ENCODE results near the gene UFSP1.

UFSP1 gene

DNA sequence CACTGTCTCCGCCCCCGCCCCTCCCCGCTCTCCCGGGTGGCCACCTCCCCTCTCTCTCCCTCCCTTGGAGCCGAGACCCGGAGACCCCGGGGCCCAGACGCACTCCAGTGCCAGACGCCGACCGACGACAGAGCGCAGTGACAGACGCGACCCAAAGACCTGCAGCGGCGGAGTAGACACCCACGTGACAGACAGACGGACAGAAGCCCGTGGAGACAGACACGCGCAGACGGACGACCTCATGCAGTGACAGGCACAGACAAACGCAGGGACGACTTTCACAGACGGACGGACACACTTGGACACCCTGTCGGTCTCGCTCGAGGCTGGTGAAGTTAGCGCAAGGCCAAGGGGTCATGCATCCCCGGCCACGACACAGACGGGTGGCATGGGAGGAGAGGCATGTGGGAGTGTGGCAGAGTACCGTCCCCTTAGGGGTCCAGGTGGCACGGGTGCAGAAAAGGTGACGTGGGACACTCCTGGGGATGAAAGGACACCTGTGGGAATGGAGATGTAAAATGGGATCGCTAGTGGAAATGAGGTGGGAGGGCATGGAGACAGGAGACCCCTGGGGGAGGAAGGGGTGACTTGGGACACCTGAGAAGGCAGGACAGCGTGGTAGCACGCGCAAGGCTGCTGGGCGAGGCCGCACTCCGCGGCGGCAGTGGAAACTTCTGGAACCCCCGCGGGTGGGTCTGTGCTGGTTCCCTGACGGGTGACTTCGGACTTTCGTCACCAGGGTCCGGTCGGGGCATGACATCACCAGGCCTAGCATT, 6.6 kb upstream of the UFSP1 start:
- no peak overlapping the region for H4K8ac ChIP-seq (ENCODE audit: low read depth, low read length)
- H4K12ac ChIP-seq (ENCODE audit: low read depth, low read length): no peak overlapping the region
- H3K79me2 ChIP-seq (ENCODE audit: control insufficient read depth, insufficient read depth, low read length, poor library complexity): peaks cover under 1% of the 10 kb centered on the region
- H2BK120ac ChIP-seq (ENCODE audit: insufficient read depth, low read length, poor library complexity): no peak overlapping the region
- no peak overlapping the region for H3K4ac ChIP-seq (ENCODE audit: low read depth, low read length)
- no peak overlapping the region for H3K27ac ChIP-seq (ENCODE audit: low read depth, low read length)
- H3K23ac ChIP-seq (ENCODE audit: low read length): no peak overlapping the region
- H3K27me3 ChIP-seq (ENCODE audit: insufficient read depth, low read length): peaks cover 9% of the 10 kb centered on the region
- H3K14ac ChIP-seq (ENCODE audit: low read length): no peak overlapping the region
- H3K9ac ChIP-seq (ENCODE audit: low read length): no peak overlapping the region
- H3K36me3 ChIP-seq (ENCODE audit: control insufficient read depth in 1 of 2, insufficient read depth in 2 of 2, low read length in 2 of 2): peaks cover 10 to 13% of the 10 kb centered on the region in 2 experiments
- WGBS (ENCODE audit: extremely low coverage, insufficient coverage, insufficient read length): no CpG with 5 or more reads among the region's 54 CpGs
- no peak overlapping the region for H2AFZ ChIP-seq (ENCODE audit: insufficient read depth, low read length, poor library complexity)
- peak overlapping the region; percentile 52 for H3K4me3 ChIP-seq (ENCODE audit: low read depth, low read length)
- H2AK5ac ChIP-seq (ENCODE audit: low read length): no peak overlapping the region
- H2BK12ac ChIP-seq (ENCODE audit: low read length): no peak overlapping the region
- H2BK5ac ChIP-seq (ENCODE audit: low read depth, low read length, poor library complexity): no peak overlapping the region
- H3K9me3 ChIP-seq (ENCODE audit: insufficient read depth, low read depth, low read length): no peaks in the 10 kb centered on the region
- peaks cover 21 to 35% of the 10 kb centered on the region in 2 experiments for H3K4me1 ChIP-seq (ENCODE audit: control insufficient read depth in 1 of 2, insufficient read depth in 2 of 2, low read length in 2 of 2)
- peaks cover 6% of the 10 kb centered on the region for H3K79me1 ChIP-seq (ENCODE audit: low read length)
- DNase-seq: peak in 1 of 2 donors; percentile 34
- H4K91ac ChIP-seq (ENCODE audit: low read depth, low read length): no peak overlapping the region
- H3K4me2 ChIP-seq (ENCODE audit: low read length): peak overlapping the region; percentile 81
- no peak overlapping the region for H3K18ac ChIP-seq (ENCODE audit: low read length)

GRCh38 chr7:100895701-100895955, 6.1 kb upstream of the UFSP1 start, which contains the start of gene ACHE:
Gene ACHE, minus strand, starts transcription at chr7:100895888. Its CDS starts 1,656 bp downstream, at chr7:100894232.
- no peak within 1 kb of the TSS for H2BK5ac ChIP-seq (ENCODE audit: low read depth, low read length, poor library complexity)
- H3K79me2 ChIP-seq (ENCODE audit: control insufficient read depth, insufficient read depth, low read length, poor library complexity): peaks cover 5% of the 10 kb centered on the region
- H3K4me3 ChIP-seq (ENCODE audit: low read depth, low read length): peak within 1 kb of the TSS; percentile 67
- H2BK12ac ChIP-seq (ENCODE audit: low read length): no peak within 1 kb of the TSS
- no peaks in the 10 kb centered on the region for H3K9me3 ChIP-seq (ENCODE audit: insufficient read depth, low read depth, low read length)
- peak within 1 kb of the TSS; percentile 64 for H4K91ac ChIP-seq (ENCODE audit: low read depth, low read length)
- H2BK120ac ChIP-seq (ENCODE audit: insufficient read depth, low read length, poor library complexity): peak within 1 kb of the TSS; percentile 69
- peak within 1 kb of the TSS; percentile 17 for H3K4ac ChIP-seq (ENCODE audit: low read depth, low read length)
- H3K79me1 ChIP-seq (ENCODE audit: low read length): peaks cover 12% of the 10 kb centered on the region
- peaks cover 9% of the 10 kb centered on the region for H3K27me3 ChIP-seq (ENCODE audit: insufficient read depth, low read length)
- H2AFZ ChIP-seq (ENCODE audit: insufficient read depth, low read length, poor library complexity): peak within 1 kb of the TSS; percentile 25
- peak within 1 kb of the TSS; percentile 54 for H4K8ac ChIP-seq (ENCODE audit: low read depth, low read length)
- H3K36me3 ChIP-seq (ENCODE audit: control insufficient read depth in 1 of 2, insufficient read depth in 2 of 2, low read length in 2 of 2): peaks cover 10 to 13% of the 10 kb centered on the region in 2 experiments
- WGBS (ENCODE audit: extremely low coverage, insufficient coverage, insufficient read length): no CpG with 5 or more reads among the region's 32 CpGs
- no peak within 1 kb of the TSS for H4K12ac ChIP-seq (ENCODE audit: low read depth, low read length)
- H3K23ac ChIP-seq (ENCODE audit: low read length): no peak within 1 kb of the TSS
- H3K9ac ChIP-seq (ENCODE audit: low read length): no peak within 1 kb of the TSS
- H3K4me2 ChIP-seq (ENCODE audit: low read length): peak within 1 kb of the TSS; percentile 85
- no peak within 1 kb of the TSS for H2AK5ac ChIP-seq (ENCODE audit: low read length)
- peak within 1 kb of the TSS; percentile 63 for H3K18ac ChIP-seq (ENCODE audit: low read length)
- H3K4me1 ChIP-seq (ENCODE audit: control insufficient read depth in 1 of 2, insufficient read depth in 2 of 2, low read length in 2 of 2): peaks cover 26 to 40% of the 10 kb centered on the region in 2 experiments
- no peak within 1 kb of the TSS for H3K27ac ChIP-seq (ENCODE audit: low read depth, low read length)
- H3K14ac ChIP-seq (ENCODE audit: low read length): peak within 1 kb of the TSS; percentile 20
- no peak for DNase-seq

GRCh38 chr7:100894860-100895700, 5.6 kb upstream of the UFSP1 start:
- no CpG with 5 or more reads among the region's 83 CpGs for WGBS (ENCODE audit: extremely low coverage, insufficient coverage, insufficient read length)
- Histone ChIP-seq H3K79me2 (ENCODE audit: control insufficient read depth, insufficient read depth, low read length, poor library complexity) (peaks cover 8% of the 10 kb centered on the region), H3K4ac (ENCODE audit: low read depth, low read length) (peak overlapping the region; percentile 17)

GRCh38 chr7:100893910-100894721, 4.6 kb upstream of the UFSP1 start:
- WGBS (ENCODE audit: extremely low coverage, insufficient coverage, insufficient read length): no CpG with 5 or more reads among the region's 40 CpGs

More at GRCh38 chr7:100894860-100895700, 5.6 kb upstream of the UFSP1 start:
- H2AFZ ChIP-seq (ENCODE audit: insufficient read depth, low read length, poor library complexity): peak overlapping the region; percentile 25
- H4K91ac ChIP-seq (ENCODE audit: low read depth, low read length): peak overlapping the region; percentile 64
- no peak overlapping the region for H2BK12ac ChIP-seq (ENCODE audit: low read length)
- H4K12ac ChIP-seq (ENCODE audit: low read depth, low read length): no peak overlapping the region
- H3K27me3 ChIP-seq (ENCODE audit: insufficient read depth, low read length): peaks cover 9% of the 10 kb centered on the region
- H3K4me1 ChIP-seq (ENCODE audit: control insufficient read depth in 1 of 2, insufficient read depth in 2 of 2, low read length in 2 of 2): peaks cover 27 to 41% of the 10 kb centered on the region in 2 experiments
- H3K4me2 ChIP-seq (ENCODE audit: low read length): peak overlapping the region; percentile 85
- H3K14ac ChIP-seq (ENCODE audit: low read length): peak overlapping the region; percentile 20
- peak in 1 of 2 donors; percentile 39 for DNase-seq
- no peak overlapping the region for H2AK5ac ChIP-seq (ENCODE audit: low read length)
- H3K23ac ChIP-seq (ENCODE audit: low read length): no peak overlapping the region
- H3K9me3 ChIP-seq (ENCODE audit: insufficient read depth, low read depth, low read length): no peaks in the 10 kb centered on the region
- H3K79me1 ChIP-seq (ENCODE audit: low read length): peaks cover 15% of the 10 kb centered on the region
- peak overlapping the region; percentile 63 for H3K18ac ChIP-seq (ENCODE audit: low read length)
- peak overlapping the region; percentile 54 for H4K8ac ChIP-seq (ENCODE audit: low read depth, low read length)
- no peak overlapping the region for H3K9ac ChIP-seq (ENCODE audit: low read length)
- no peak overlapping the region for H3K27ac ChIP-seq (ENCODE audit: low read depth, low read length)
- peak overlapping the region; percentile 69 for H2BK120ac ChIP-seq (ENCODE audit: insufficient read depth, low read length, poor library complexity)
- H3K36me3 ChIP-seq (ENCODE audit: control insufficient read depth in 1 of 2, insufficient read depth in 2 of 2, low read length in 2 of 2): peaks cover 10 to 13% of the 10 kb centered on the region in 2 experiments
- peak overlapping the region; percentile 67 for H3K4me3 ChIP-seq (ENCODE audit: low read depth, low read length)
- H2BK5ac ChIP-seq (ENCODE audit: low read depth, low read length, poor library complexity): no peak overlapping the region

More at GRCh38 chr7:100893910-100894721, 4.6 kb upstream of the UFSP1 start:
- Histone ChIP-seq H3K4me3 (ENCODE audit: low read depth, low read length) (no peak overlapping the region), H3K79me2 (ENCODE audit: control insufficient read depth, insufficient read depth, low read length, poor library complexity) (peaks cover 12% of the 10 kb centered on the region), H3K9me3 (ENCODE audit: insufficient read depth, low read depth, low read length) (no peaks in the 10 kb centered on the region), H3K4ac (ENCODE audit: low read depth, low read length) (peak overlapping the region; percentile 17), H3K23ac (ENCODE audit: low read length) (no peak overlapping the region), H2BK12ac (ENCODE audit: low read length) (peak overlapping the region; percentile 14), H3K4me1 (ENCODE audit: control insufficient read depth in 1 of 2, insufficient read depth in 2 of 2, low read length in 2 of 2) (peaks cover 27 to 43% of the 10 kb centered on the region in 2 experiments), H3K79me1 (ENCODE audit: low read length) (peaks cover 22% of the 10 kb centered on the region), H3K14ac (ENCODE audit: low read length) (no peak overlapping the region), H4K12ac (ENCODE audit: low read depth, low read length) (no peak overlapping the region), H2AK5ac (ENCODE audit: low read length) (no peak overlapping the region), H3K9ac (ENCODE audit: low read length) (no peak overlapping the region), H2AFZ (ENCODE audit: insufficient read depth, low read length, poor library complexity) (no peak overlapping the region), H4K8ac (ENCODE audit: low read depth, low read length) (peak overlapping the region; percentile 54), H3K18ac (ENCODE audit: low read length) (peak overlapping the region; percentile 21), H3K36me3 (ENCODE audit: control insufficient read depth in 1 of 2, insufficient read depth in 2 of 2, low read length in 2 of 2) (peaks cover 10 to 13% of the 10 kb centered on the region in 2 experiments), H3K27me3 (ENCODE audit: insufficient read depth, low read length) (peaks cover 9% of the 10 kb centered on the region), H3K4me2 (ENCODE audit: low read length) (peak overlapping the region; percentile 85), H3K27ac (ENCODE audit: low read depth, low read length) (no peak overlapping the region), H4K91ac (ENCODE audit: low read depth, low read length) (peak overlapping the region; percentile 54), H2BK5ac (ENCODE audit: low read depth, low read length, poor library complexity) (peak overlapping the region; percentile 8), H2BK120ac (ENCODE audit: insufficient read depth, low read length, poor library complexity) (peak overlapping the region; percentile 69)
- no peak for DNase-seq
